Kidney (tissue), 14 donors: Measurements from ENCODE around the gene TRPC6. TPM values are rescaled to one million over a fixed set of nuclear protein-coding genes. Genes with fewer than 3 reads are reported as not detected.

Source experiments
- DNase-seq, 5 donors: peaks; one replicate each; pipeline ENCODE4 v3.0.0-alpha.2; 2013 to 2020
- FAIRE-seq: peaks from 2 replicates; lab custom pipeline; 2012; peaks lifted over from hg19 to GRCh38; lab: Jason Lieb, UNC
- H3K27ac ChIP-seq, 2 donors: one replicate each; pipeline ENCODE4 v1.7.0; 2013; ENCODE audit warnings: low read depth in 2 of 2, low read length in 2 of 2, inconsistent platforms in 1 of 2
- H3K27me3 ChIP-seq: one replicate; pipeline ENCODE4 v1.7.1; 2013; ENCODE audit warnings: low read length, inconsistent platforms; ENCODE audit not compliant: control insufficient read depth, insufficient read depth
- H3K36me3 ChIP-seq, 3 donors: one replicate each; pipeline versions ENCODE4 v1.7.0 to v1.7.1; 2013; ENCODE audit warnings: low read length in 3 of 3, control low read depth in 1 of 3, inconsistent platforms in 1 of 3; ENCODE audit not compliant: insufficient read depth in 3 of 3, control insufficient read depth in 2 of 3
- H3K4me1 ChIP-seq, 3 donors: one replicate each; pipeline versions ENCODE4 v1.7.0 to v1.7.1; 2013; ENCODE audit warnings: low read length in 3 of 3, inconsistent platforms in 1 of 3, low read depth in 1 of 3; ENCODE audit not compliant: control insufficient read depth in 2 of 3, insufficient read depth in 2 of 3
- H3K4me3 ChIP-seq, 3 donors: one replicate each; pipeline versions ENCODE4 v1.7.0 to v1.8.1; 2013; ENCODE audit warnings: low read length in 3 of 3, control low read depth in 1 of 3, inconsistent platforms in 1 of 3
- H3K9ac ChIP-seq, 3 donors: one replicate each; pipeline versions ENCODE4 v1.7.0 to v1.7.1; 2013; ENCODE audit warnings: low read length in 3 of 3, control low read depth in 1 of 3, inconsistent platforms in 1 of 3
- H3K9me3 ChIP-seq, 3 donors: one replicate each; pipeline versions ENCODE4 v1.7.0 to v1.7.1; 2013; ENCODE audit warnings: low read length in 3 of 3, control low read depth in 1 of 3, inconsistent platforms in 1 of 3; ENCODE audit not compliant: control insufficient read depth in 2 of 3, insufficient read depth in 1 of 3
- intact Hi-C: fragments of 100-400 bp; cut with DNase I; formaldehyde crosslinking; loops from one replicate; pipeline ENCODE4 v1.11.1; 2022
- polyA plus RNA-seq: library from polyadenylated mRNA; stranded (reverse); fragments of 350-450 nt; fragmentation: Illumina TruSeq; extraction: RNeasy Lipid Tissue Mini Kit (QIAGEN cat#74804); gene quantifications from one replicate; pipeline ENCODE4 v1.2.3, GENCODE V29; 2014; ENCODE audit warnings: low read depth, low replicate concordance; ENCODE audit not compliant: insufficient read depth
- total RNA-seq: library from RNA; stranded (reverse); fragmentation: NEBNext Ultra II Directional; extraction: Animal tissue kit (Norgen Biotek cat#: 25700); gene quantifications from one replicate; pipeline ENCODE4 v1.2.1, GENCODE V29; 2021
- TF ChIP-seq, protein P1 (sequence below): IDR thresholded peaks from 3 replicates; pipeline ENCODE4 v1.5.1; 2012; ENCODE audit warnings: mild to moderate bottlenecking, moderate library complexity, borderline replicate concordance; ENCODE audit not compliant: insufficient read depth; ENCODE audit errors: extremely low read depth
- donor health status: control.
- donor health status: control.
- donor health status: control.
- donor health status: control.
- donor health status: control.
- donor health status: DM: yes; HTN: yes; CAD: no.
- donor health status: Normal renal cell carcinoma (clear cell type).

TRPC6 gene
- total and polyA plus RNA-seq, 2 donors from 2014 or later: 1.3 to 1.4 TPM

GRCh38 chr11:101446238-101446637 is 137.6 kb downstream of the TRPC6 start:
- Histone ChIP-seq H3K9me3 (no peaks in the 10 kb centered on the region), H3K4me1 (peaks cover 0 to 4% (median 3%) of the 10 kb centered on the region in 3 donors), H3K27me3 (no peaks in the 10 kb centered on the region), H3K27ac (no peak overlapping the region), H3K4me3 (no peak overlapping the region), H3K36me3 (no peaks in the 10 kb centered on the region), H3K9ac (no peak overlapping the region)
- TF ChIP-seq, protein P1, sequence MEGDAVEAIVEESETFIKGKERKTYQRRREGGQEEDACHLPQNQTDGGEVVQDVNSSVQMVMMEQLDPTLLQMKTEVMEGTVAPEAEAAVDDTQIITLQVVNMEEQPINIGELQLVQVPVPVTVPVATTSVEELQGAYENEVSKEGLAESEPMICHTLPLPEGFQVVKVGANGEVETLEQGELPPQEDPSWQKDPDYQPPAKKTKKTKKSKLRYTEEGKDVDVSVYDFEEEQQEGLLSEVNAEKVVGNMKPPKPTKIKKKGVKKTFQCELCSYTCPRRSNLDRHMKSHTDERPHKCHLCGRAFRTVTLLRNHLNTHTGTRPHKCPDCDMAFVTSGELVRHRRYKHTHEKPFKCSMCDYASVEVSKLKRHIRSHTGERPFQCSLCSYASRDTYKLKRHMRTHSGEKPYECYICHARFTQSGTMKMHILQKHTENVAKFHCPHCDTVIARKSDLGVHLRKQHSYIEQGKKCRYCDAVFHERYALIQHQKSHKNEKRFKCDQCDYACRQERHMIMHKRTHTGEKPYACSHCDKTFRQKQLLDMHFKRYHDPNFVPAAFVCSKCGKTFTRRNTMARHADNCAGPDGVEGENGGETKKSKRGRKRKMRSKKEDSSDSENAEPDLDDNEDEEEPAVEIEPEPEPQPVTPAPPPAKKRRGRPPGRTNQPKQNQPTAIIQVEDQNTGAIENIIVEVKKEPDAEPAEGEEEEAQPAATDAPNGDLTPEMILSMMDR: no peak
- no peak for FAIRE-seq
- intact Hi-C loops: no loop called here
- DNase-seq: no peak

GRCh38 chr11:101445761-101446160 is 138.0 kb downstream of the TRPC6 start:
- Histone ChIP-seq H3K4me1 (peaks cover 0 to 4% (median 3%) of the 10 kb centered on the region in 3 donors), H3K27ac (no peak overlapping the region), H3K9ac (no peak overlapping the region), H3K9me3 (no peaks in the 10 kb centered on the region), H3K4me3 (no peak overlapping the region), H3K36me3 (no peaks in the 10 kb centered on the region), H3K27me3 (no peaks in the 10 kb centered on the region)
- intact Hi-C loops: no loop called here
- TF ChIP-seq, protein P1: no peak
- FAIRE-seq (no peak), DNase-seq (no peak)

GRCh38 chr11:101444851-101445250 is 139.0 kb downstream of the TRPC6 start:
- TF ChIP-seq, protein P1: no peak
- H3K4me1 ChIP-seq: peaks cover 0 to 4% (median 3%) of the 10 kb centered on the region in 3 donors
- no peak overlapping the region for H3K4me3 ChIP-seq
- H3K27me3 ChIP-seq: no peaks in the 10 kb centered on the region
- no peak for FAIRE-seq
- H3K36me3 ChIP-seq: no peaks in the 10 kb centered on the region
- H3K9ac ChIP-seq: no peak overlapping the region
- DNase-seq: no peak
- intact Hi-C loops: no loop called here
- H3K27ac ChIP-seq: no peak overlapping the region
- H3K9me3 ChIP-seq: no peaks in the 10 kb centered on the region

GRCh38 chr11:101444164-101444563 is 139.6 kb downstream of the TRPC6 start:
- Histone ChIP-seq H3K9me3 (no peaks in the 10 kb centered on the region), H3K4me3 (no peak overlapping the region), H3K27me3 (no peaks in the 10 kb centered on the region), H3K36me3 (no peaks in the 10 kb centered on the region), H3K4me1 (peaks cover 0 to 4% (median 3%) of the 10 kb centered on the region in 3 donors), H3K27ac (peak overlapping the region in 1 of 2 donors; percentile 1), H3K9ac (no peak overlapping the region)
- FAIRE-seq (no peak), DNase-seq (peak in 3 of 5 donors; percentile 49 to 69 (median 68))
- TF ChIP-seq, protein P1: no peak
- intact Hi-C loops: no loop called here
